OCI-LY3 (cell line): Measurements from ENCODE around the gene AMOT.

Experiments used
- CTCF ChIP-seq: fragments of 200-600, 300-600 bp; sonication (generic); IDR thresholded peaks from 2 replicates; pipeline ENCODE4 v1.5.1; 2014; ENCODE audit warnings: antibody characterized with exemption, low read length, low read depth
- EZH2phosphoT487 ChIP-seq: fragments of 200-600 bp; shearing (Covaris generic); IDR thresholded peaks from 2 replicates; pipeline ENCODE4 v1.6.1; 2018; ENCODE audit warnings: antibody characterized with exemption, mixed run types, low read depth

- TF ChIP-seq CTCF (no peak), EZH2phosphoT487 (no peak)
Measured at GRCh38 chrX:112789931-112790330, 50.7 kb downstream of the AMOT start.
